HepG2 (cell line): ENCODE data around the gene EXOC7. TPM values are rescaled to one million over a fixed set of nuclear protein-coding genes. Genes with fewer than 3 reads are reported as not detected.
A peak's percentile ranks its signal among the peaks of the same experiment; 100 is the strongest.

Experiments used
- SNAPC2 ChIP-seq: sonication (generic); formaldehyde crosslinking; IDR thresholded peaks from 2 replicates; pipeline ENCODE4 v1.8.1; 2022; ENCODE audit warnings: mild to moderate bottlenecking, missing genetic modification reagents
- SOX5 ChIP-seq: IDR thresholded peaks from 2 replicates; pipeline ENCODE4 v1.6.1; 2016; ENCODE audit warnings: borderline replicate concordance
- SP140L ChIP-seq: sonication (generic); formaldehyde crosslinking; IDR thresholded peaks from 2 replicates; pipeline ENCODE4 v1.4.0; 2020; ENCODE audit warnings: missing genetic modification reagents, borderline replicate concordance
- ZBTB8A ChIP-seq: sonication (generic); formaldehyde crosslinking; IDR thresholded peaks from 2 replicates; pipeline ENCODE4 v1.4.0; 2020; ENCODE audit warnings: mild to moderate bottlenecking, low read depth, missing genetic modification reagents, borderline replicate concordance
- ZFP37 ChIP-seq: sonication (generic); formaldehyde crosslinking; IDR thresholded peaks from 2 replicates; pipeline ENCODE4 v1.4.0; 2020; ENCODE audit warnings: missing genetic modification reagents, borderline replicate concordance
- ZKSCAN1 ChIP-seq: fragments of 150-350 bp; IDR thresholded peaks from 2 replicates; pipeline ENCODE4 v1.6.1; 2014; ENCODE audit warnings: low read length
- ZNF264 ChIP-seq: sonication (generic); formaldehyde crosslinking; IDR thresholded peaks from 2 replicates; pipeline ENCODE4 v1.4.0; 2020; ENCODE audit warnings: missing genetic modification reagents
- ZNF350 ChIP-seq: sonication (generic); formaldehyde crosslinking; IDR thresholded peaks from 2 replicates; pipeline ENCODE4 v1.4.0; 2020; ENCODE audit warnings: mild to moderate bottlenecking, low read depth, missing genetic modification reagents, borderline replicate concordance
- ZNF841 ChIP-seq: sonication (generic); formaldehyde crosslinking; IDR thresholded peaks from 2 replicates; pipeline ENCODE4 v1.8.1; 2023; ENCODE audit warnings: missing genetic modification reagents, borderline replicate concordance
- polyA plus RNA-seq, 8 experiments: library from polyadenylated mRNA; depleted of rRNA in 3 of 8; stranded (reverse) in 7 of 8; unstranded in 1 of 8; fragments of >200 nt; fragmentation: Illumina TruSeq in 4 of 8; extraction: Trizol in 4 of 8; gene quantifications; 2 replicates each; pipeline versions ENCODE4 v1.2.1 to v1.2.3, GENCODE V29; 2011 to 2016; ENCODE audit warnings: low read depth in 4 of 8, missing spikeins in 1 of 8, mixed read lengths in 1 of 8; ENCODE audit not compliant: insufficient read depth in 1 of 8
- total RNA-seq, 5 experiments: library from RNA; depleted of rRNA; stranded (reverse); fragments of >200 nt; fragmentation: Illumina TruSeq; extraction: Trizol; gene quantifications; 2 replicates each; pipeline ENCODE4 v1.2.3, GENCODE V29; 2016; ENCODE audit warnings: low read depth in 1 of 5
- TF ChIP-seq, protein P1 (sequence below): sonication (generic); formaldehyde crosslinking; IDR thresholded peaks from 2 replicates; pipeline ENCODE4 v1.4.0; 2020; ENCODE audit warnings: missing genetic modification reagents, low read depth, mild to moderate bottlenecking, borderline replicate concordance
- TF ChIP-seq, protein P2 (sequence below), 2 experiments: fragments of 450-650 bp in 1 of 2; sonication (generic) in 1 of 2; formaldehyde crosslinking in 1 of 2; IDR thresholded peaks; 2 replicates each; pipeline versions ENCODE4 v1.6.1 to v1.8.0; 2016 to 2022; ENCODE audit warnings: antibody characterized with exemption in 1 of 2, mild to moderate bottlenecking in 1 of 2, missing genetic modification reagents in 1 of 2
- TF ChIP-seq, protein P3 (sequence below): sonication (generic); formaldehyde crosslinking; IDR thresholded peaks from 2 replicates; pipeline ENCODE4 v1.5.1; 2020; ENCODE audit warnings: mild to moderate bottlenecking, missing genetic modification reagents, moderate library complexity
- TF ChIP-seq, protein P4 (sequence below): sonication (generic); formaldehyde crosslinking; IDR thresholded peaks from 2 replicates; pipeline ENCODE4 v1.5.0; 2020; ENCODE audit warnings: missing genetic modification reagents

Gene EXOC7
- total and polyA plus RNA-seq, 2 of the 13 experiments (the other 11 are each of a cell fraction or from before 2014, with no cell fraction given): 86.9 to 116 TPM

DNA sequence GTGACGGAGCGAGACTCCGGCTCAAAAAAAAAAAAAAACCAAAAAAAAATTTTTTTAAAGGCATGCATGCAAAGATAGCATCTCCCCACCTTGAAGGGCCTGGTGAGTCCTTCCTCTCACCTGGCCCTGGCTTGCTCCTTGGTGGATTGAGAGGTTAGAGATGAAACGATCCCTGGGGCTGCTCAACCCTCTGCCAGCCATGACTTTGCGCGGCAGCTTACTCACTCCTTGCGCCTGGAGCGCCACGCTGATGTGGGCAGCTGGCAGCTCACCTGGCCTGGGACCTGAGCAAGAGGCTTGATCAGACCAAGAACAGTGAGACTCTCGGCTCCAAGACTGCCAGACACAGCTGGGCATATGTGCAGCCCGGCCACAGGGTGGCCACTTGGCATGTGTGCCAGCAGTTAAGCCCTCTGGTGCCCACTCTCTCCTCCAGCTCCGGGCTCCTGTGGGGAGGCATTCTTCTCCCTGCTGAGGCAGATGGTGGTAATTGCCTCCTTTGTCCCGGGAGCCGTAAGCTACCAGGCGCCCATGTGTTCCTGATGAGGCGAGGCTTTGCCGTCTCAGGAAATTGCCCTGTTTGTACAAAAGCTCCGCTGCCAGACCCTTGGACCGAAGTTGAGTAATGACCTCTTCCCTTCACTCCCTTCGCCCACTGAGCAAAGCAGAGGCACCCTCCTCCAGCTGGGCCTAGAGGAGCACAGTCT, 71.4 kb downstream of the EXOC7 start (continued):
- TF ChIP-seq ZNF350 (CRISPR knock-in tag) (no peak), ZFP37 (CRISPR knock-in tag) (no peak), SNAPC2 (CRISPR knock-in tag) (no peak), ZKSCAN1 (no peak), ZNF264 (CRISPR knock-in tag) (no peak), SOX5 (peak; percentile 37; the same call in 1 of the 2 replicates), SP140L (CRISPR knock-in tag) (no peak), ZNF841 (CRISPR knock-in tag) (no peak), ZBTB8A (no peak)
- TF ChIP-seq, protein P1, sequence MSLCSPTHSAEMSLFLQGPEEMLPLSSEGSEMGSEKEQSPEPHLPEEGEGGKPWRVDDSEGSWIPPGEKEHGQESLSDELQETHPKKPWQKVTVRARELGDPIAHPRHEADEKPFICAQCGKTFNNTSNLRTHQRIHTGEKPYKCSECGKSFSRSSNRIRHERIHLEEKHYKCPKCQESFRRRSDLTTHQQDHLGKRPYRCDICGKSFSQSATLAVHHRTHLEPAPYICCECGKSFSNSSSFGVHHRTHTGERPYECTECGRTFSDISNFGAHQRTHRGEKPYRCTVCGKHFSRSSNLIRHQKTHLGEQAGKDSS (CRISPR knock-in tag): no peak
- TF ChIP-seq, protein P2, sequence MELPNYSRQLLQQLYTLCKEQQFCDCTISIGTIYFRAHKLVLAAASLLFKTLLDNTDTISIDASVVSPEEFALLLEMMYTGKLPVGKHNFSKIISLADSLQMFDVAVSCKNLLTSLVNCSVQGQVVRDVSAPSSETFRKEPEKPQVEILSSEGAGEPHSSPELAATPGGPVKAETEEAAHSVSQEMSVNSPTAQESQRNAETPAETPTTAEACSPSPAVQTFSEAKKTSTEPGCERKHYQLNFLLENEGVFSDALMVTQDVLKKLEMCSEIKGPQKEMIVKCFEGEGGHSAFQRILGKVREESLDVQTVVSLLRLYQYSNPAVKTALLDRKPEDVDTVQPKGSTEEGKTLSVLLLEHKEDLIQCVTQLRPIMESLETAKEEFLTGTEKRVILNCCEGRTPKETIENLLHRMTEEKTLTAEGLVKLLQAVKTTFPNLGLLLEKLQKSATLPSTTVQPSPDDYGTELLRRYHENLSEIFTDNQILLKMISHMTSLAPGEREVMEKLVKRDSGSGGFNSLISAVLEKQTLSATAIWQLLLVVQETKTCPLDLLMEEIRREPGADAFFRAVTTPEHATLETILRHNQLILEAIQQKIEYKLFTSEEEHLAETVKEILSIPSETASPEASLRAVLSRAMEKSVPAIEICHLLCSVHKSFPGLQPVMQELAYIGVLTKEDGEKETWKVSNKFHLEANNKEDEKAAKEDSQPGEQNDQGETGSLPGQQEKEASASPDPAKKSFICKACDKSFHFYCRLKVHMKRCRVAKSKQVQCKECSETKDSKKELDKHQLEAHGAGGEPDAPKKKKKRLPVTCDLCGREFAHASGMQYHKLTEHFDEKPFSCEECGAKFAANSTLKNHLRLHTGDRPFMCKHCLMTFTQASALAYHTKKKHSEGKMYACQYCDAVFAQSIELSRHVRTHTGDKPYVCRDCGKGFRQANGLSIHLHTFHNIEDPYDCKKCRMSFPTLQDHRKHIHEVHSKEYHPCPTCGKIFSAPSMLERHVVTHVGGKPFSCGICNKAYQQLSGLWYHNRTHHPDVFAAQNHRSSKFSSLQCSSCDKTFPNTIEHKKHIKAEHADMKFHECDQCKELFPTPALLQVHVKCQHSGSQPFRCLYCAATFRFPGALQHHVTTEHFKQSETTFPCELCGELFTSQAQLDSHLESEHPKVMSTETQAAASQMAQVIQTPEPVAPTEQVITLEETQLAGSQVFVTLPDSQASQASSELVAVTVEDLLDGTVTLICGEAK (IDR thresholded peaks at IDR 0.05): no peak
- TF ChIP-seq, protein P2 (CRISPR knock-in tag; IDR thresholded peaks at IDR 0.05): 0 out of 2 replicates have a peak, but pooled peaks have one; percentile 41
- TF ChIP-seq, protein P3, sequence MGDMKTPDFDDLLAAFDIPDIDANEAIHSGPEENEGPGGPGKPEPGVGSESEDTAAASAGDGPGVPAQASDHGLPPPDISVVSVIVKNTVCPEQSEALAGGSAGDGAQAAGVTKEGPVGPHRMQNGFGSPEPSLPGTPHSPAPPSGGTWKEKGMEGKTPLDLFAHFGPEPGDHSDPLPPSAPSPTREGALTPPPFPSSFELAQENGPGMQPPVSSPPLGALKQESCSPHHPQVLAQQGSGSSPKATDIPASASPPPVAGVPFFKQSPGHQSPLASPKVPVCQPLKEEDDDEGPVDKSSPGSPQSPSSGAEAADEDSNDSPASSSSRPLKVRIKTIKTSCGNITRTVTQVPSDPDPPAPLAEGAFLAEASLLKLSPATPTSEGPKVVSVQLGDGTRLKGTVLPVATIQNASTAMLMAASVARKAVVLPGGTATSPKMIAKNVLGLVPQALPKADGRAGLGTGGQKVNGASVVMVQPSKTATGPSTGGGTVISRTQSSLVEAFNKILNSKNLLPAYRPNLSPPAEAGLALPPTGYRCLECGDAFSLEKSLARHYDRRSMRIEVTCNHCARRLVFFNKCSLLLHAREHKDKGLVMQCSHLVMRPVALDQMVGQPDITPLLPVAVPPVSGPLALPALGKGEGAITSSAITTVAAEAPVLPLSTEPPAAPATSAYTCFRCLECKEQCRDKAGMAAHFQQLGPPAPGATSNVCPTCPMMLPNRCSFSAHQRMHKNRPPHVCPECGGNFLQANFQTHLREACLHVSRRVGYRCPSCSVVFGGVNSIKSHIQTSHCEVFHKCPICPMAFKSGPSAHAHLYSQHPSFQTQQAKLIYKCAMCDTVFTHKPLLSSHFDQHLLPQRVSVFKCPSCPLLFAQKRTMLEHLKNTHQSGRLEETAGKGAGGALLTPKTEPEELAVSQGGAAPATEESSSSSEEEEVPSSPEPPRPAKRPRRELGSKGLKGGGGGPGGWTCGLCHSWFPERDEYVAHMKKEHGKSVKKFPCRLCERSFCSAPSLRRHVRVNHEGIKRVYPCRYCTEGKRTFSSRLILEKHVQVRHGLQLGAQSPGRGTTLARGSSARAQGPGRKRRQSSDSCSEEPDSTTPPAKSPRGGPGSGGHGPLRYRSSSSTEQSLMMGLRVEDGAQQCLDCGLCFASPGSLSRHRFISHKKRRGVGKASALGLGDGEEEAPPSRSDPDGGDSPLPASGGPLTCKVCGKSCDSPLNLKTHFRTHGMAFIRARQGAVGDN (CRISPR knock-in tag): peak; percentile 95
- TF ChIP-seq, protein P4, sequence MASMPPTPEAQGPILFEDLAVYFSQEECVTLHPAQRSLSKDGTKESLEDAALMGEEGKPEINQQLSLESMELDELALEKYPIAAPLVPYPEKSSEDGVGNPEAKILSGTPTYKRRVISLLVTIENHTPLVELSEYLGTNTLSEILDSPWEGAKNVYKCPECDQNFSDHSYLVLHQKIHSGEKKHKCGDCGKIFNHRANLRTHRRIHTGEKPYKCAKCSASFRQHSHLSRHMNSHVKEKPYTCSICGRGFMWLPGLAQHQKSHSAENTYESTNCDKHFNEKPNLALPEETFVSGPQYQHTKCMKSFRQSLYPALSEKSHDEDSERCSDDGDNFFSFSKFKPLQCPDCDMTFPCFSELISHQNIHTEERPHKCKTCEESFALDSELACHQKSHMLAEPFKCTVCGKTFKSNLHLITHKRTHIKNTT (CRISPR knock-in tag): no peak
